ENCODE results near the gene RBFOX2.

- TF ChIP-seq POLR2A (IDR thresholded peaks at IDR 0.05; ENCODE audit: low read depth, low read length) (no peak), CTCF (IDR thresholded peaks at IDR 0.05; ENCODE audit: extremely low read depth in 1 of 2, insufficient read depth in 1 of 2, low read depth in 1 of 2, low read length in 2 of 2) (no peak), EZH2 (IDR thresholded peaks at IDR 0.05; ENCODE audit: borderline replicate concordance, low read depth, low read length, severe bottlenecking) (no peak), MAX (IDR thresholded peaks at IDR 0.05; ENCODE audit: insufficient read depth, insufficient read length) (no peak), POLR2AphosphoS5 (IDR thresholded peaks at IDR 0.05; ENCODE audit: insufficient read depth, low read depth, low read length) (no peak), FOS (IDR thresholded peaks at IDR 0.05; ENCODE audit: borderline replicate concordance, insufficient read depth, low read length) (no peak)
Observed at GRCh38 chr22:35754761-35755160, 273.9 kb downstream of the RBFOX2 start.
